Dermis microvascular lymphatic vessel endothelial cell (primary cell): ENCODE results near the gene LYST. TPM values are rescaled to one million over a fixed set of nuclear protein-coding genes. Genes with fewer than 3 reads are reported as not detected.
A peak's percentile ranks its signal among the peaks of the same experiment; 100 is the strongest.

ENCODE experiments used
- DNase-seq, 2 donors: peaks; one replicate each; pipeline versions ENCODE4 v3.0.0 to v3.0.0-alpha.2; 2010; ENCODE audit warnings: low read depth in 2 of 2
- total RNA-seq: library from RNA; depleted of rRNA; stranded (reverse); fragments of >200 nt; gene quantifications from 2 replicates; pipeline ENCODE4 v1.2.1, GENCODE V29; 2014

The LYST gene
- total RNA-seq, 1 donor from 2014 or later, result 10.3 TPM

- DNase-seq, result no peak
Measured at GRCh38 chr1:235714205-235714897, 152.4 kb downstream of the LYST start.

- no peak for DNase-seq
Measured at GRCh38 chr1:235712812-235713211, 153.9 kb downstream of the LYST start.

DNA sequence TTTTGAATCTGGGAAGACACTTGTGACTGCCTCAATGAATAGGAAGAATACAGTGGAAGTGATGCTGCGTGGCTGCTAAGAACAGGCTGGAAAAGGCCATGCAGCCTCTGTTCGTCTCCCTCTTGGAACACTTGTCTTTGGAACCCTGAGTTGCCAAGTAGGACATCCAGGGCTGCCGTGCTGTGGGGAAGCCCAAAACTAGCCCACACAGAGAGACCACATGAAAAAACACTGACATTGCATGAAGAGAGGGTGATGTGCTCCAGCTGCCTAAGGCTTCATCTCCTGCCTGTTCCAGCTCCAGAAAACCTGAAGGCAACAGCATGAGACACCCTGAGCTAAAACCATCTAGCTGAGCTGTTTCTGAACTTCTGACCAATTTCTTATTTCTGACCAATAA, 156.0 kb downstream of the LYST start:
- no peak for DNase-seq

- no peak for DNase-seq
Measured at GRCh38 chr1:235709018-235709417, 157.7 kb downstream of the LYST start.

GRCh38 chr1:235708390-235708962, 158.2 kb downstream of the LYST start:
- no peak for DNase-seq

DNA sequence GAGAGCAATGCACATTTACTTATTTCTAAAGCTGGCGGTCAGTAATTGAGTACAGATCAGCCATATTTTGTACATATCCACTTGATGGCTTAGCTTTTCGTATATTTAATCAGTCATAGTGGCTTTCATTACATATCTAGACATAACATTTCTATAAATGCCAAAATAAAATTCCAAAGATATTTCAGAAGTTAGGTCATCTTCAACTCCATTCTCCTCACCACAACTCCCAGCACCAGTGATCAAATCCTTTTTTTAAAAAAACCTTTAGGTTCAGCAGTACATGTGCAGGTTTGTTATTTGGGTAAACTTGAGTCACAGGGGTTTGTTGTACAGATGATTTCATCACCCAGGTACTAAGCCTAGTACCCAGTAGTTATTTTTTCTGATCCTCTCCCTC, 163.2 kb downstream of the LYST start:
- peak in 1 of 2 donors; percentile 11 for DNase-seq

DNA sequence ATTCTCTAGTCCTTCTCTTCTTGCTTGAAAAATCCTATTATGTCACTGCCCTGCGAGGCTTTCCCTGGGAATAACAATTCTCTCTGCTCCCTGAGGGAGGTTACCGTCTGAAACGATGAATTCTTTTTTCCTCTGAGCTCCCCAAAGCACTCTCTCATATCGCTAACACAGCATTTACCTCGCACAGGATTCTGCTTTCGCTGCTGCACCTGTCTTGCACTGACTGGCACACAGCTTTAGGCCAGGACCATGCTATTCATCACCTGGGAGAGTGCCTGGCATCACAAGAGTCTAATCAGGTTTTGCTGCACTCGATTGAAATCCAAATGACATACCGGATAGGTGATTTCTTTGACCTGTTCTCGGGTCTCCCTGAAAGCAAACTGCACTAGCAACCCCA, 164.3 kb downstream of the LYST start:
- DNase-seq, result no peak

DNA sequence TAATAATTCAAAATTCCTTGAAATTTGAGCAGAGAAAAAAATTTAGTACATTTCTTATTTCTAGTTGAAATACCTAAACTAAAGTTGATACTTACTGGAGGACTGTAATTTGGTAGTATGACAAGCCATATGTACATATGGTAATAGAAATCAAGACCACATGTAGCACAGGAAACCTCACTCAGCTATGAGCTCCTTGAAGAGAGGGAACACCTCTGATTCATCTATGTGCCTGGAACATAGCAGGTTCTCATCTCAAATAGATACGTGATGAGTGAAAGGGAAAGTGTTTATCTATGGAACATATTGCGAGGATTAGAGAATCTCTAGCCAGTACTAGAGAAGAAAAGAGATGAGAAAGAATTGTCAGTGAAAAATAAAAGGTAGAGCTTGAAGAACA, 169.2 kb downstream of the LYST start:
- no peak for DNase-seq

- no peak for DNase-seq
Measured at GRCh38 chr1:235689356-235689755, 177.3 kb downstream of the LYST start.

DNA sequence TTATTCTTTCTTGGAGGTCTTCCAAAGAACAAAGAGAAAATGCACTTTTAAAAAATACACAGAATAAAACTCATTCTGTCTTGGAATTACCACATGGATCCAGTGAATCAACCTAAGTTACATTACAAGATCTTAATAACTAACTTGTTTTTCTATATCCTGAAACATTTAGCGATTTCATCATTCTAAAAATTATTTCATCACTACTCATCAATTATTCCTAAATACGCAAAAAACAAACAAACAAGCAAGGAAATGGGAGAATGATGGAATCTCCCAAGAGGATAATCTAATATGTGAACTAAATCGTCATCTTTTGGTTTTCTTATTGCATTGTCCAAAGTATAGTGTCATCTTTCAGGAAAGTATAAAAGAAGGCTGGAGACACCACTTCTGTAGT, 178.6 kb downstream of the LYST start:
- no peak for DNase-seq

DNA sequence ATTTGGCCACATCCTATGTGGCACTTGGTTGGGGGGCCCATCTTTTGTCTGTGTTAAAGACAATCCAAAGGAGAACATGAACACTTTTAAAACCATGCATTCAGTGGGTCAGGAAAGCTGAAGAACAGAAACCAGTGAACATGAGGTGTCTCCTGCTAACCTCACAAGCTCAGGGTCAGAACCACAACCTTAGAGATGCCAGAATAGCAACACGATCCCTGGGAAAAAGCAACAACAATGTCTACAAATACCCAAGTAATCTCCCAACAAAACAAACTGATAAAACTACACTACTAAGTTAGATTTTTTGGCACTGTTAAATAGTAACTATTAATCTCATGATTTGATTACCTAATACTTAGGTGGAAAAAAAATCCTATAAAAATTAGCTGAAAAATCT, 183.1 kb downstream of the LYST start:
- DNase-seq, result no peak

GRCh38 chr1:235682216-235682615, 184.5 kb downstream of the LYST start:
- no peak for DNase-seq

DNA sequence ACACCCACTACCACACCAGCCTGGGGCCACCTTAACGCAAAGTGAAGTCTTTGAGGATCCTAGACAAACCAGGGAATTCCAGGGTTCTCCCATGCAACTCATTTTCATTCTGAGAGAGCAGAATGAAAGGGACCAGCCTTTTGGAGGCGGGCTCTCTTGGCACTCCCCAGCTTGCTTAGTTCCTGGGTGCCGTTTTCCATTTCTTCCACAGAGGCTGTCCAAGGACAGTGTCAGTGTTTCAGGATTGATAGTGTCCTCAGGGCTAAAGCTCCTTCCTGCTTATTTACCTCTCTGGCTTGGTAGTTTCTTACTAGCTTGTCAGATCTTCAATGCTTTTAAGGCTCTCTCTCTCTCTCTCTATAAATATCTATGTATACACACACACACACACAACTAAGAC, 187.1 kb downstream of the LYST start:
- DNase-seq, result no peak

GRCh38 chr1:235679005-235679404, 187.7 kb downstream of the LYST start:
- DNase-seq, result no peak

DNA sequence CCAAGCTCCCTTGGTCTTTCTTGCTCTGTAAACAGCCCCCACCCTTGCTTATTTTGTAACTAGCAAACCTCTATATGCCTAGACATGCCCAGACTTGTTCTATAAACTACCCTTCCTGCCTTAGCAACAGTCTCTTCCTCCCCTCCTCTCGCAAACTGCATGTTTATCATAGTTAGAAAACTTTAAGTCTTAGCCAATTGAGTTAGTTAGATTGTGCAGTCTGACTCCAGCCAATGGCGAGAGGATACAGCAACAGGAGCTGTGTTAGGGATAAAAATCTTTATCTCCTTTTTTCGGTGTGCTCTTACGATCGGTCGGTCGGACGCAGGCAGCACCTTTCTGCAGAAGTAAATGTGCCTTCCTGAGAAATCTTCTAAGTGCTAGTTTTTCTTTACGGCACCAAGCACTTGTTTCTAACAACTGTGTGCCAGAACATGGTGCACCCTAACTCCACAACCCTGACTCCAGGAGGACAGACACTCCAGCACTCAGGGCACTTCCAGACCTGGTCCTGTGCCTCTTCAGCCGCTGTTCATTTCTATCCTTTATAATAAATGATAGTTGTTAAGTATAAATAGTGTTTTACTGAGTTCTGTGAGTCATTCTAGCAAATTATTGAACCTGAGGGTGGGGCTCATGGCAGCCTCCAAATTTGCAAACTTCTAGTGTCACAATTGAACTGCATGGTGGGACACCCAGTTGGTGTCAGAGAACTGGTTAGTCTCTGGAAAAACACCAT, 191.4 kb downstream of the LYST start:
- no peak for DNase-seq

DNA sequence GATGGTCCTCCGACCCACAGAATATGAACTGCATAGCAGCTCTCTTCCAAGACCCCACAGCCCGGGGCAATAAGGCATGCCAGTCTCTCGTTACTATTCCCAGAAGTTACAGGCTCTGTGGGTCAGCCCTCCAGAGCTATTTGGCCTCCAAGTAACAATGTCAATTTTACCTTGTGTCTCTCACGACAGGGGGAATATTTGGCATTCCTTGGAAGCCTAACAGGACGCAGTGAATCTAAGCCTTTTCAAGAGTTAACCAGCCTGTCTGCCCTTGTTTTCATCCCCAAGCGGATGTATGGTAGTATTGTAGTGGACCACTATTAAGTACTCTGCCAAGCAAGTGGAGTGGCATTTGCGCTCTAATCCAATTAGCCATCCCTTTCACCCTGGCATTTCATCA, 192.7 kb downstream of the LYST start:
- DNase-seq, result no peak

DNA sequence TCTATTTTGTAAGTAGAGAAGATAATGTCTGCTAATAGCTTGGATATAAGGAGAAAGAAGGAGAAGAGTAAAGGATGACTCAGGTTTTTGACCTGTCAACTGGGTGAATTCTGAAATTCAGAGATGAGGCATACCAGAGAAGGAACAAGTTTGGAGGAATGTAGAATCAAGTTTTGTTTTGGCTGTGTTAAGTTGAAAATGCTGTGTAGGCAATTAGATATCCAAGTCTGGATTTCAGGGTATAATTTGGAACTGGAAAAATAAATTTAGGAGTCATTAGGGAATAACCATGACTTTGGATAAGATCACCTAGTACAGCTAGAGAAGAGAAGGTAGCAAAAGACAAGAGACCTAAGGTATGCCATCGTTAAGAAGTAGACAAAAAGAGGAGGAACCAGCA, 194.7 kb downstream of the LYST start:
- no peak for DNase-seq

DNA sequence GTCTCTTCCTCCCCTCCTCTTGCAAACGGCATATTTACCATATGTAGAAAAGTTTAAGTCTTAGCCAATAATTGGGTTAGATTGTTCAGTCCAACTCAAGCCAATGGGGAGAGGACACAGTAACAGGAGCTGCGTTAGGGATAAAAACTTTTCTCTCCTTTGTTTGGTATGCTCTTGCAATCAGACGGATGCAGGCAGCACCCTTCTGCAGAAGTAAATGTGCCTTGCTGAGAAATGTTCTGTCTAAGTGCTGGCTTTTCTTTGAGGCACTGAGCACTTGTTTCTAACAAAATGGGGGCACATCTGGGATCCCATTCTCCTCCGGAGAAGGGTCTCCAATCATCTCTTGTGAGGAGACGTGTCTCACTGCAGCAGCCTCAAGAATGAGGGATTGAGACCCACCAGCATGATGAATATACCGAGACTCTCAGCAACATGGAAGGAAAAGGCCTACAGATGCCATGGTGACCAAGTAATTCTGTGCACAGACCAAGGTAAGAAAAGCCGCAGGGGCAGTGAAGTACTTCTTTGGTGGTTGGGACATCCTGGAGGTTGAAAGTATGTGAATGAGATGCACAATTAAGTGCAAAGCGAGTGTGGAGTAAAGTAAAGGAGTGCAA, 196.4 kb downstream of the LYST start:
- no peak for DNase-seq

DNA sequence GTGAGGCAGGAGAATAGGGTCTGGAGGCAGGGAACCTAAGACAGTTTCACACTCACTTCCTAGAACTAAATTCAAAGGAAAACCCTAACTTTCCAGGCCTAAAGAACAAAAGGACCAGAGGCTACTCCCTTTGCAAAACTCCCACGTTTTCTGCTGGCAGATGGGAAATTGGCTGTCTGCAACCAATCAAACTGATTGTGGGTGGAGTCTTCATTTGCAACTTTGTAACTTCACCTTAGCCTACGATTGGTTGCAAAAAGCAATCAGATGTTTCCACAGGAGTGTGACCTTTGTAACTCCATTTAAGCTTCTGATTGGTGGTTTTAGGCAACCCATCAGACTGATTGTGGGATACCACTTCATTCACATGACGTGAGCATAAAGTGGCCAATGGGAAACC, 197.4 kb downstream of the LYST start:
- no peak for DNase-seq

- no peak for DNase-seq
Measured at GRCh38 chr1:235663628-235664027, 203.1 kb downstream of the LYST start.

DNA sequence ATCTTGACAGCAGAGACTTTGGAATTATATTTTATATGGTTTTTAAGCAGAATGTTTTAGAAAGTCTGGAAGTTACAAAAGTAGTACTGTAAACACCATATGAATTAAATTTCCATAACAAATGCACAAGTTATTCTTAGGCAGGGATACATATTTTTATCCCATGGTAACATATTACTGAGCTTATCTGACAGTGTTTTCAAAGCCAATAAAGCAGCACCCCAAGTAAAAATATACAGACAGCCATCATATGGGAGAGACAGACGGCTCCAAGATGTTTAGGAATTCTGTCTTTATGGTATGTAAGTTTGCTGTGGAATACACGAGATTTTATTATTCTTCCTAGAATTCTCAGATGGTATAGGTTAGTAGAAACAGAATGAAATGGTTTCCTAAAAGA, 205.1 kb downstream of the LYST start:
- DNase-seq, result no peak

- DNase-seq, result no peak
Measured at GRCh38 chr1:235659186-235659771, 207.4 kb downstream of the LYST start.
